HG02938 (cell line): ENCODE data around the gene LKAAEAR1.
"Not testable (repeated sequence)": the region's sequence is repeated elsewhere in the genome, so short reads cannot be mapped to it uniquely, and the experiment has no call there.

Source experiments
- ATAC-seq: cut with Tn5 transposase; IDR thresholded peaks from one replicate; pipeline ENCODE4 v1.9.1; 2021; ENCODE audit warnings: mild to moderate bottlenecking, moderate library complexity; ENCODE audit not compliant: unreplicated experiment

LKAAEAR1 gene, protein sequence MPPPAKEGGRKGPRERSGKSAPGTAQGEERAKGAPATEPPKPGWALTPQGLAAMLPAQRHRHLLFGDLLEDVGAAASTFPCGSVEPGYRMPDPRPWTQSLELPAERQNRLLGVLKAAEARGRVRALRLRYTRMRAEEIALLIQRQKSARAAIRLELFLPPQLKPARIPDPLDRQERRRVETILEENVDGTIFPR

DNA sequence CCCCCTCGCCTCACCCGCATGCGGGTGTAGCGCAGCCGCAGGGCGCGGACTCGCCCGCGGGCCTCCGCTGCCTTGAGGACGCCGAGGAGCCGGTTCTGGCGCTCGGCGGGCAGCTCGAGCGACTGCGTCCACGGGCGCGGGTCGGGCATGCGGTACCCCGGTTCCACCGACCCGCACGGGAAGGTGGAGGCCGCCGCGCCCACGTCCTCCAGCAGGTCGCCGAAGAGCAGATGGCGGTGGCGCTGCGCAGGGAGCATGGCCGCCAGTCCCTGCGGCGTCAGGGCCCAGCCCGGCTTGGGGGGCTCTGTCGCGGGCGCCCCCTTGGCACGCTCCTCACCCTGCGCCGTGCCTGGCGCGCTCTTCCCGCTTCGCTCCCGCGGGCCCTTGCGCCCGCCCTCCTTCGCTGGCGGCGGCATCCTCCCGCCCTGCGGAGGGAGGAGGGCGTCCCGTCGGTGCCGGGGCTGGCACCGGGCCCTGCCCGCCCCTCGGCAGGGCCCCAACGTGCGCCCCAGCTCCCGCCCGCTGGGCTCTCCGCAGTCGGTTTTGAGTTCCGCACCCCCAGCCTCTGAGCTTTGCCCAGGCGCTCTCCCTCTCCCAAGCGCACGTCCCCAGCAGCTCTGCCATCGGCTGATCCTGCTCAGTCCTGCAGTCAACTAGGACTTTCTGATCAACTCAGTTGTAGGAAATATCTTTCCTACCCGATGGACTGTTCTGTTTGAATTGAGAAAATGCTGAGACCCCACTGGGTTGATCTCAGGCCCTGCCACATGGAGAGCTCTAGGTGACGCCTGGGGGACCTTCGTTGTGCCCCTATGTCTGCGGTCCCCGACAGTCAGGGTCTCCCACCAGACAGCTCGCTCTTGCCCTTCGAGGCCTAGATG is at the start of gene LKAAEAR1:
LKAAEAR1 (minus strand) TSS at position 595 of the 881 bp plus-strand sequence; CDS start at position 416, 179 bp downstream.
- no peak for ATAC-seq

- ATAC-seq, result no peak
Observed at GRCh38 chr20:64131406-64131805, 47.2 kb upstream of the LKAAEAR1 start.

- ATAC-seq, result no peak
Observed at GRCh38 chr20:64130876-64131275, 46.7 kb upstream of the LKAAEAR1 start.

DNA sequence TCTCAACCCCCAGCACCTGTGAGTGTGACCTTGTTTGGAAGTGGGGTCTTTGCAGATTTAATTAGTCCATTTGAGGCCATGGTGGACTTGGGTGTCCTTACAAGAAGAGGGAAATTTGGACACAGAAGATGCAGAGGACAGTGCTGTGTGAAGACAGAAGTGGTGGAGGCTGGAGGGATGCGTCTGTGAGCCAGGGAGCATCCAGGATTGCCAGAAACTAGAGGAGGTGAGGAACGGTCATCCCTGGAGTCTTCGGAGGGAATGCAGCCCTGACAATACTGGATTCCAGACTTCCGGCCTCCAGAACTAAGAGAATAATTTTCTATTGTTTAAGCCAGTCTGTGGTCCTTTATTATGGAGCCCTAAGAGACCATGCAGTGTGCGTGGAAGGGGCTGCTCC is 46.1 kb upstream of the LKAAEAR1 start:
- no peak for ATAC-seq

DNA sequence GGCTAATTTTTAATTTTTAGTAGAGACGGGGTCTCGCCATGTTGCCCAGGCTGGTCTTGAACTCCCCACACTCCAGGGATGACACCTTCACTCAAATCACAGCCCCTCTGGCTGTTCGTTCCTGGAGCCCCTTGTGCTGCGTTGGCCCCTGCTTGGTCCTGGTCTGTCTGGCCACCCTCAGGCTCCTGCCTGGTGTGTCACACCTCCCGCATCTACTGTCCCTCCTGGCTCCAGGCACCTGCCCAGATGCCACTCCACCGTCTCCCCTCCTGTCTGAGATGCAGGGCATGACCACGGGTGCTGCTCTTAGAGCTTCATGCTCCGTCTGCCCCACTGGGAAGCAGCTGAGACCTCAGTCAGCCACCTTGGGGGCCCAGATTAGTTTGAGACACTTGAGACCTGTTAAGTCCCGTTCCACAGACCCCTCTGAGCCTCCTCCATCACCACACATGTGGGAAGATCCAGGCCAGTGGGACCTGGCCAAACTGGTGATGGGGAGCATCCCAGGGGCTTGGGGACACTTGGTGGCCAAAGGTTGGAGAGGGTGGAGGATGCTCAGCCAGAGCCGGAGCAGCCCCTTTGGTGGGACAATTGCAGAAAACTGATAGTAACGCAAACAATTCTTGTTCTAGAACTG is 45.1 kb upstream of the LKAAEAR1 start:
- ATAC-seq, result no peak

GRCh38 chr20:64123517-64123916 is 39.3 kb upstream of the LKAAEAR1 start:
- ATAC-seq, result not testable (repeated sequence)

GRCh38 chr20:64122927-64123326 is 38.7 kb upstream of the LKAAEAR1 start:
- ATAC-seq, result not testable (repeated sequence)

GRCh38 chr20:64121586-64121985 is 37.4 kb upstream of the LKAAEAR1 start:
- ATAC-seq, result no peak

DNA sequence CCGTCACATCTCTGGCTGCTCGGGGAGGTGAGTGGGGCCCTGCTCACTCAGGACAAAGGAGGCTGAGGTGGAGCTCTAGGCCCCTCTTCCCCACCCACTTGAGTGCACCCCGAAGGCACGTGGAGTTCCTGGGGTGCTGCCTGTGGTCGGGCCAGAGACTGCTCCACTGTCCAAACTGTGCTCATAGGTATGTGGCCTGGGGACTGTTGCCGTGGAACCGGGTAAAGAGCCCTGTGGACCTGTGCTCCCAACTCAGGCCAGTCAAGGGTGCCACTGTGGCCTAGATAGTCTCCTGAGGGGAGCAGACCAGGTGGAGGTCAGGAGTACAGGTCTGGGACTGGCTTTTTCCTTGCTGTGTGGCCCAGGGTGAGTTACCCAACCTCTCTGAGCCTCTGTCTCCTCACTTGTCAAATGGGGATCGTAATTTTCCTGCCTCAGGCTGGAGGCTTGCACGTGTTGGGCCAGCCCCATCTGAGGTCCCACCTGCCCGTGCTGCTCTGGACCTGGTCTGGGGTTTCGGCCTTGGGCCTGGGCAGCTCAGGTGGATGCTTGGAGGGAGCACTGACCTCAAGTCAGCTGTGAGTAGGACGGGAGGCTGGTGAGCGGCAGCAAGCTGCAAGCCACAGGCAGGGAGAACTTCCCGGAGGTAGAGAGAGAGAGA is 35.6 kb upstream of the LKAAEAR1 start:
- no peak for ATAC-seq

GRCh38 chr20:64119301-64119680 is 35.1 kb upstream of the LKAAEAR1 start:
- ATAC-seq, result no peak

GRCh38 chr20:64117432-64117777 is 33.2 kb upstream of the LKAAEAR1 start:
- ATAC-seq, result not testable (repeated sequence)

GRCh38 chr20:64116541-64117431 is 32.6 kb upstream of the LKAAEAR1 start:
- no peak for ATAC-seq

- ATAC-seq, result no peak
Observed at GRCh38 chr20:64116016-64116415, 31.8 kb upstream of the LKAAEAR1 start.

GRCh38 chr20:64115171-64115911 is 31.1 kb upstream of the LKAAEAR1 start:
- ATAC-seq, result no peak

GRCh38 chr20:64114356-64114971 is 30.3 kb upstream of the LKAAEAR1 start:
- no peak for ATAC-seq

- ATAC-seq, result no peak
Observed at GRCh38 chr20:64113796-64114355, 29.7 kb upstream of the LKAAEAR1 start.

- ATAC-seq, result no peak
Observed at GRCh38 chr20:64113444-64113775, 29.2 kb upstream of the LKAAEAR1 start.

- no peak for ATAC-seq
Observed at GRCh38 chr20:64112691-64113443, 28.7 kb upstream of the LKAAEAR1 start.
